Nephron progenitor cell (in vitro differentiated cells): ENCODE data around the gene FIZ1.
"Not testable (repeated sequence)": the region's sequence is repeated elsewhere in the genome, so short reads cannot be mapped to it uniquely, and the experiment has no call there.

Experiments used
- DNase-seq: peaks from one replicate; pipeline ENCODE4 v3.0.0; 2021
- H3K27ac Mint-ChIP-seq: 2 replicates; pipeline ENCODE4 v1.8.0; 2021; ENCODE audit warnings: mild to moderate bottlenecking, moderate library complexity, mixed read lengths
- H3K27me3 Mint-ChIP-seq: 2 replicates; pipeline ENCODE4 v1.8.0; 2021; ENCODE audit warnings: mild to moderate bottlenecking, low read depth, mixed read lengths; ENCODE audit not compliant: poor library complexity
- H3K36me3 Mint-ChIP-seq: 2 replicates; pipeline ENCODE4 v1.8.0; 2021; ENCODE audit warnings: low read depth, mixed read lengths
- H3K4me1 Mint-ChIP-seq: 2 replicates; pipeline ENCODE4 v1.8.0; 2021; ENCODE audit warnings: mixed read lengths
- H3K4me3 Mint-ChIP-seq: 2 replicates; pipeline ENCODE4 v1.8.0; 2021; ENCODE audit warnings: mild to moderate bottlenecking, moderate library complexity, mixed read lengths
- H3K9me3 Mint-ChIP-seq: 2 replicates; pipeline ENCODE4 v1.8.0; 2021; ENCODE audit warnings: mild to moderate bottlenecking, moderate library complexity, mixed read lengths
- CTCF ChIP-seq: fragments of 200-600 bp; sonication (generic); IDR thresholded peaks from 2 replicates; pipeline ENCODE4 v1.5.0; 2021; ENCODE audit warnings: antibody characterized with exemption

FIZ1 gene

GRCh38 chr19:55584871-55585270 is 14.4 kb downstream of the FIZ1 start:
- Mint-ChIP-seq H3K9me3 (no peaks in the 10 kb centered on the region), H3K4me1 (peaks cover 59% of the 10 kb centered on the region), H3K27ac (peak overlapping the region; percentile 96), H3K36me3 (no peaks in the 10 kb centered on the region), H3K4me3 (peak overlapping the region; percentile 82), H3K27me3 (no peaks in the 10 kb centered on the region)
- TF ChIP-seq CTCF, result no peak
- no peak for DNase-seq

- H3K4me3 Mint-ChIP-seq, H3K27me3 Mint-ChIP-seq, DNase-seq, H3K36me3 Mint-ChIP-seq, H3K9me3 Mint-ChIP-seq, H3K27ac Mint-ChIP-seq: not testable (repeated sequence)
- H3K4me1 Mint-ChIP-seq, result peaks cover 54% of the 10 kb centered on the region
Observed at GRCh38 chr19:55583897-55584296, 15.4 kb downstream of the FIZ1 start.

- Mint-ChIP-seq H3K27ac (peak overlapping the region; percentile 68), H3K4me3 (peak overlapping the region; percentile 49), H3K4me1 (peaks cover 54% of the 10 kb centered on the region)
- H3K9me3 Mint-ChIP-seq, H3K36me3 Mint-ChIP-seq, H3K27me3 Mint-ChIP-seq, DNase-seq: not testable (repeated sequence)
Observed at GRCh38 chr19:55582284-55582683, 17.0 kb downstream of the FIZ1 start.

GRCh38 chr19:55581823-55582223 is 17.5 kb downstream of the FIZ1 start:
- no peak for TF ChIP-seq CTCF
- Mint-ChIP-seq H3K4me1 (peaks cover 54% of the 10 kb centered on the region), H3K27me3 (no peaks in the 10 kb centered on the region), H3K9me3 (no peaks in the 10 kb centered on the region), H3K27ac (peak overlapping the region; percentile 68), H3K36me3 (peaks cover 8% of the 10 kb centered on the region), H3K4me3 (peak overlapping the region; percentile 49)
- DNase-seq, result no peak

GRCh38 chr19:55581145-55581822 is 18.0 kb downstream of the FIZ1 start:
- Mint-ChIP-seq H3K9me3 (no peaks in the 10 kb centered on the region), H3K27me3 (no peaks in the 10 kb centered on the region), H3K4me3 (peak overlapping the region; percentile 95), H3K36me3 (peaks cover 14% of the 10 kb centered on the region), H3K27ac (peak overlapping the region; percentile 34), H3K4me1 (peaks cover 50% of the 10 kb centered on the region)
- peak; percentile 51 for DNase-seq
- no peak for TF ChIP-seq CTCF

GRCh38 chr19:55580628-55581144 is 18.6 kb downstream of the FIZ1 start, which contains the start of gene ZNF579:
ZNF579 (minus strand) TSS chr19:55580848; CDS start chr19:55579639, 1,209 bp downstream.
- H3K9me3 Mint-ChIP-seq, result no peaks in the 10 kb centered on the region
- peak within 1 kb of the TSS; percentile 95 for H3K4me3 Mint-ChIP-seq
- H3K27ac Mint-ChIP-seq, result peak within 1 kb of the TSS; percentile 83
- peaks cover 20% of the 10 kb centered on the region for H3K36me3 Mint-ChIP-seq
- peaks cover 44% of the 10 kb centered on the region for H3K4me1 Mint-ChIP-seq
- TF ChIP-seq CTCF, result no peak
- DNase-seq, result peak; percentile 82
- H3K27me3 Mint-ChIP-seq, result no peaks in the 10 kb centered on the region
